GM12878 (cell line): ENCODE measurements around the gene USH2A. TPM values are rescaled to one million over a fixed set of nuclear protein-coding genes. Genes with fewer than 3 reads are reported as not detected.

Experiments used
- ATAC-seq: fragments of 200-7000 bp; cut with Tn5 transposase; 3 replicates; pipeline ENCODE4 v1.9.1; 2020; ENCODE audit warnings: mild to moderate bottlenecking, moderate library complexity
- BruUV-seq: library from RNA; stranded (reverse); fragments of 400-500 nt; replicated peaks from 2 replicates; lab custom pipeline; 2021; lab: Mats Ljungman, UMichigan
- CTCF ChIA-PET: fragments of 300-600 bp; sonication (Branson Sonifier 250); formaldehyde crosslinking; extraction: SDS; loops from one replicate; lab custom pipeline; 2021; ENCODE audit warnings: inconsistent platforms; lab: Yijun Ruan, JAX
- POLR2A ChIA-PET: fragments of 350-600 bp; formaldehyde crosslinking; extraction: SDS; loops from one replicate; lab custom pipeline; 2021; ENCODE audit warnings: inconsistent platforms; lab: Charles Lee
- RAD21 ChIA-PET: fragments of 300-600 bp; sonication (Branson Sonifier 250); formaldehyde crosslinking; loops from one replicate; lab custom pipeline; 2023; ENCODE audit warnings: antibody characterized with exemption; ENCODE audit not compliant: unreplicated experiment; lab: Charles Lee
- SMC1A ChIA-PET: fragments of 300-600 bp; sonication (Branson Sonifier 250); formaldehyde crosslinking; loops from one replicate; lab custom pipeline; 2023; ENCODE audit not compliant: unreplicated experiment, uncharacterized antibody; lab: Charles Lee
- DNase-seq: peaks from one replicate; pipeline ENCODE4 v3.0.0-alpha.2; 2011; ENCODE audit warnings: low read depth, low spot score
- FAIRE-seq: peaks from 3 replicates; lab custom pipeline; 2011; peaks lifted over from hg19 to GRCh38; lab: Jason Lieb, UNC
- H2AFZ ChIP-seq: 2 replicates; pipeline ENCODE4 v1.6.0; 2011; ENCODE audit warnings: low read depth, low read length, control low read depth; ENCODE audit not compliant: control insufficient read depth
- H3K27ac ChIP-seq: 2 replicates; pipeline ENCODE4 v1.5.1; 2011; ENCODE audit warnings: control low read depth; ENCODE audit not compliant: control insufficient read depth, insufficient read depth
- H3K27me3 ChIP-seq, 2 experiments: replicated peaks in 1 of 2; 2 replicates each; pipeline versions ENCODE4 v1.6.0 to v1.6.1; 2011; ENCODE audit warnings: low read length in 1 of 2; ENCODE audit not compliant: control insufficient read depth in 2 of 2, insufficient read depth in 2 of 2
- H3K36me3 ChIP-seq, 2 experiments: 2 replicates each; pipeline ENCODE4 v1.5.1; 2011; ENCODE audit warnings: low read length in 1 of 2; ENCODE audit not compliant: control insufficient read depth in 2 of 2, insufficient read depth in 2 of 2
- H3K4me1 ChIP-seq: 2 replicates; pipeline ENCODE4 v1.6.1; 2011; ENCODE audit warnings: mild to moderate bottlenecking, low read length, moderate library complexity, mixed read lengths; ENCODE audit not compliant: control insufficient read depth, insufficient read depth
- H3K4me2 ChIP-seq: 2 replicates; pipeline ENCODE4 v1.6.0; 2011; ENCODE audit warnings: control low read depth; ENCODE audit not compliant: control insufficient read depth, insufficient read depth
- H3K4me3 ChIP-seq: fragments of 200-600 bp; sonication (generic); 2 replicates; pipeline ENCODE4 v1.5.1; 2016
- H3K79me2 ChIP-seq: 2 replicates; pipeline ENCODE4 v1.6.0; 2011; ENCODE audit warnings: low read length; ENCODE audit not compliant: control insufficient read depth, insufficient read depth
- H3K9ac ChIP-seq: 2 replicates; pipeline ENCODE4 v1.8.0; 2011; ENCODE audit warnings: low read length, control low read depth, mixed read lengths; ENCODE audit not compliant: control insufficient read depth, insufficient read depth
- H3K9me3 ChIP-seq: replicated peaks from 3 replicates; pipeline ENCODE4 v1.5.1; 2011; ENCODE audit warnings: mild to moderate bottlenecking, low read length; ENCODE audit not compliant: control insufficient read depth, insufficient read depth
- H4K20me1 ChIP-seq: 2 replicates; pipeline ENCODE4 v1.6.0; 2011; ENCODE audit not compliant: control insufficient read depth, insufficient read depth
- DPF2 ChIP-seq: fragments of 450-650 bp; IDR thresholded peaks from 2 replicates; pipeline ENCODE4 v1.6.1; 2017; ENCODE audit warnings: mild to moderate bottlenecking
- NFIC ChIP-seq: IDR thresholded peaks from 2 replicates; pipeline ENCODE4 v1.6.1; 2012; ENCODE audit warnings: low read depth, mild to moderate bottlenecking, inconsistent platforms, low read length, moderate library complexity
- RUNX3 ChIP-seq: IDR thresholded peaks from 2 replicates; pipeline ENCODE4 v1.6.1; 2012; ENCODE audit warnings: low read length, inconsistent platforms
- SREBF2 ChIP-seq: IDR thresholded peaks from 2 replicates; pipeline ENCODE4 v1.6.1; 2012; ENCODE audit warnings: mild to moderate bottlenecking, low read length
- WGBS: methylation state at CpG from one replicate; pipeline ENCODE4 v1.1.6; 2016; ENCODE audit warnings: low lambda C conversion rate; ENCODE audit not compliant: insufficient replicate concordance, insufficient coverage; ENCODE audit errors: missing lambda C conversion rate; 5-methylcytosine and 5-hydroxymethylcytosine counted together
- in situ Hi-C: fragments of 300-500 bp; cut with MboI; formaldehyde crosslinking; loops from 9 replicates; pipeline ENCODE4 v1.14.3; 2018; ENCODE audit warnings: mixed read lengths
- intact Hi-C: fragments of 100-400 bp; cut with micrococcal nuclease; formaldehyde crosslinking; loops from one replicate; pipeline ENCODE4 v1.14.2; 2022; ENCODE audit not compliant: unreplicated experiment
- polyA plus RNA-seq, 11 experiments: library from polyadenylated mRNA; depleted of rRNA in 4 of 11; unstranded in 6 of 11; stranded (reverse) in 5 of 11; fragments of >200 nt; fragmentation: Nextera tagmentation in 4 of 11; fragmentation: Illumina TruSeq in 1 of 11; extraction: Ambion mirVana in 4 of 11; extraction: Trizol in 1 of 11; gene quantifications; 1 replicate in 1 of 11; 2 replicates in 10 of 11; pipeline versions ENCODE4 v1.2.1 to v1.2.3, GENCODE V29; 2011 to 2016; ENCODE audit warnings: inconsistent platforms in 2 of 11, missing spikeins in 2 of 11, low read depth in 1 of 11
- total RNA-seq, 4 experiments: library from RNA; depleted of rRNA in 3 of 4; stranded (reverse); fragments of >200 nt in 3 of 4; fragmentation: Illumina TruSeq in 1 of 4; extraction: Trizol in 1 of 4; gene quantifications; 2 replicates each; pipeline versions ENCODE4 v1.2.1 to v1.2.3, GENCODE V29; 2013 to 2021
- TF ChIP-seq, protein P1 (sequence below): fragments of 450-650 bp; IDR thresholded peaks from 2 replicates; pipeline ENCODE4 v1.6.1; 2017; ENCODE audit warnings: mild to moderate bottlenecking

USH2A gene
- total and polyA plus RNA-seq, 10 of the 15 experiments (the other 5 are each of a cell fraction or from before 2014, with no cell fraction given), result under 0.01 to 0.20 (median 0.01) TPM; not detected in 2

DNA sequence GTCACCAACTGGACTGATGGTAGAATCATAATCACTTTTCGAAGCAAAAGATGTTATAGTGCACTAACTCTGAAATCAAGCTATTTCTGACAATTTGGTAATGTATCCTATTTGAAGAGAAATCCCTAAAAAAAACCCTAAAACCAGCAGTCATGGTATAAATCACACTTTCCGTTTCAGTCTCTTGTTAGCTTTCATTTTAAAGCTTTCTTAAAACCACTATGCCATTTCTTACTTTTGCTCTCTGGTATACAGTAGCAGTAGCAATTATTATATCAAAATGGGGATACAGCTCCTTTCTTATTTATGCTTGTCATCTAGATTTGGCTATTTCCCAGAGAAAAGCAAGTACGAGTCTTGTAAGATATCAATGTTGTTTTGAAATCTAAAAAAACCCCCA lies 532.8 kb downstream of the USH2A start:
- ChIA-PET CTCF (interaction anchor here (1.2 to 1.5 kb wide), 4 partner anchors 11 to 331 kb away, joined by 3 to 6 read pairs (median 4); no protein-coding TSS in a partner anchor), SMC1A (interaction anchor here (0.7 to 2.8 kb wide), 8 partner anchors 15 to 331 kb away, joined by 3 to 7 read pairs (median 3); no protein-coding TSS in a partner anchor), RAD21 (interaction anchor here (1.0 to 1.9 kb wide), 2 partner anchors 11 to 254 kb away, joined by 3 to 8 read pairs; no protein-coding TSS in a partner anchor), POLR2A (no interaction called here)
- Histone ChIP-seq H3K79me2 (no peaks in the 10 kb centered on the region), H3K27ac (no peak overlapping the region), H3K36me3 (no peaks in the 10 kb centered on the region), H3K9me3 (no peaks in the 10 kb centered on the region), H3K4me1 (no peaks in the 10 kb centered on the region; the same call in 1 of the 2 replicates), H3K4me2 (peak overlapping the region; percentile 17; the same call in 1 of the 2 replicates), H3K9ac (no peak overlapping the region), H3K4me3 (no peak overlapping the region), H4K20me1 (no peaks in the 10 kb centered on the region), H2AFZ (no peak overlapping the region), H3K27me3 (no peaks in the 10 kb centered on the region)
- DNase-seq (no peak), ATAC-seq (peak; percentile 73), FAIRE-seq (no peak)
- 1% methylated on average over 3 of the region's 3 CpGs for WGBS
- no TSS peak for BruUV-seq
- intact Hi-C loops, result no loop called here
- in situ Hi-C loops, result no loop called here
- TF ChIP-seq, protein P1, sequence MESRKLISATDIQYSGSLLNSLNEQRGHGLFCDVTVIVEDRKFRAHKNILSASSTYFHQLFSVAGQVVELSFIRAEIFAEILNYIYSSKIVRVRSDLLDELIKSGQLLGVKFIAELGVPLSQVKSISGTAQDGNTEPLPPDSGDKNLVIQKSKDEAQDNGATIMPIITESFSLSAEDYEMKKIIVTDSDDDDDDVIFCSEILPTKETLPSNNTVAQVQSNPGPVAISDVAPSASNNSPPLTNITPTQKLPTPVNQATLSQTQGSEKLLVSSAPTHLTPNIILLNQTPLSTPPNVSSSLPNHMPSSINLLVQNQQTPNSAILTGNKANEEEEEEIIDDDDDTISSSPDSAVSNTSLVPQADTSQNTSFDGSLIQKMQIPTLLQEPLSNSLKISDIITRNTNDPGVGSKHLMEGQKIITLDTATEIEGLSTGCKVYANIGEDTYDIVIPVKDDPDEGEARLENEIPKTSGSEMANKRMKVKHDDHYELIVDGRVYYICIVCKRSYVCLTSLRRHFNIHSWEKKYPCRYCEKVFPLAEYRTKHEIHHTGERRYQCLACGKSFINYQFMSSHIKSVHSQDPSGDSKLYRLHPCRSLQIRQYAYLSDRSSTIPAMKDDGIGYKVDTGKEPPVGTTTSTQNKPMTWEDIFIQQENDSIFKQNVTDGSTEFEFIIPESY, result no peak
- TF ChIP-seq RUNX3, result peak; percentile 9; the same call in 1 of the 2 replicates
- TF ChIP-seq NFIC, result 0 out of 2 replicates have a peak, but pooled peaks have one; percentile 22

DNA sequence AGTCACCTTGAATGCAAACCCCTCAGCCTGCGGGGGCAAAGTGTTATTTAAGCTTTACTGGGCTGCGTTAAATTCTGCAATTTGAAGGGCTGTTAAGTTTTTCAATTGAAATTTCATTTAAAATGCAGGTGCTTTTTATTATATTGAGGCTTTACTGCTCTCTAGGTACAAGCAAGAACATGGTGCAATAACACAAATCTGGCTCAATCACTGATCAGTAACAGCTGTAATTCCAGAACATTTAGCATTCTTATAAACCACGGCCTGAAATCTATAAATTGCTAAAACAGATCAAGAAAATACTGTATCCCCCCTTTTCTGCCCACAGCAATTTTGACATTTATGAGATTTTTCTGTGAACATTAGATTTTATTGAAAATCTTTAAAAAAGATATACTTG lies 533.4 kb downstream of the USH2A start:
- H3K4me2 ChIP-seq, result no peak overlapping the region
- ChIA-PET SMC1A (interaction anchor here (0.7 to 2.8 kb wide), 8 partner anchors 14 to 332 kb away, joined by 3 to 7 read pairs (median 4); no protein-coding TSS in a partner anchor), CTCF (interaction anchor here (1.2 to 1.7 kb wide), 5 partner anchors 11 to 332 kb away, joined by 3 to 6 read pairs (median 4); no protein-coding TSS in a partner anchor), RAD21 (interaction anchor here (1.4 to 1.9 kb wide), 2 partner anchors 10 to 97 kb away, joined by 3 to 8 read pairs; no protein-coding TSS in a partner anchor), POLR2A (no interaction called here)
- no peak overlapping the region for H3K9ac ChIP-seq
- BruUV-seq, result no TSS peak
- FAIRE-seq (no peak), ATAC-seq (no peak), DNase-seq (no peak)
- no peaks in the 10 kb centered on the region for H3K36me3 ChIP-seq
- 7% methylated on average over 3 of the region's 3 CpGs for WGBS
- no peaks in the 10 kb centered on the region for H3K27me3 ChIP-seq
- no peaks in the 10 kb centered on the region; the same call in 1 of the 2 replicates for H3K4me1 ChIP-seq
- no peak for TF ChIP-seq SREBF2
- no peak for TF ChIP-seq DPF2
- intact Hi-C loops (no loop called here), in situ Hi-C loops (no loop called here)
- no peaks in the 10 kb centered on the region for H3K79me2 ChIP-seq
- no peaks in the 10 kb centered on the region for H3K9me3 ChIP-seq
- H4K20me1 ChIP-seq, result no peaks in the 10 kb centered on the region
- no peak overlapping the region for H2AFZ ChIP-seq
- no peak overlapping the region for H3K27ac ChIP-seq
- H3K4me3 ChIP-seq, result no peak overlapping the region
